ENCODE measurements around the gene DDX28.

Gene DDX28, protein sequence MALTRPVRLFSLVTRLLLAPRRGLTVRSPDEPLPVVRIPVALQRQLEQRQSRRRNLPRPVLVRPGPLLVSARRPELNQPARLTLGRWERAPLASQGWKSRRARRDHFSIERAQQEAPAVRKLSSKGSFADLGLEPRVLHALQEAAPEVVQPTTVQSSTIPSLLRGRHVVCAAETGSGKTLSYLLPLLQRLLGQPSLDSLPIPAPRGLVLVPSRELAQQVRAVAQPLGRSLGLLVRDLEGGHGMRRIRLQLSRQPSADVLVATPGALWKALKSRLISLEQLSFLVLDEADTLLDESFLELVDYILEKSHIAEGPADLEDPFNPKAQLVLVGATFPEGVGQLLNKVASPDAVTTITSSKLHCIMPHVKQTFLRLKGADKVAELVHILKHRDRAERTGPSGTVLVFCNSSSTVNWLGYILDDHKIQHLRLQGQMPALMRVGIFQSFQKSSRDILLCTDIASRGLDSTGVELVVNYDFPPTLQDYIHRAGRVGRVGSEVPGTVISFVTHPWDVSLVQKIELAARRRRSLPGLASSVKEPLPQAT

GRCh38 chr16:68022728-68023537, at the start of gene DDX28, which contains the start of gene DUS2:
Gene DDX28 (minus strand): TSS chr16:68023232. CDS start chr16:68023202, 30 bp downstream.
Gene DUS2 (plus strand): TSS chr16:68023284. CDS start chr16:68038024, 14,740 bp downstream.
- peak within 1 kb of the TSS; percentile 98 for H3K4me3 ChIP-seq (ENCODE audit: low read length)
- no peak for TF ChIP-seq CTCF (conservative IDR thresholded peaks at IDR 0.05; ENCODE audit: low read depth, low read length)
- DNase-seq (ENCODE audit: low read depth) = peak; percentile 76

GRCh38 chr16:68072038-68072695, 49.1 kb upstream of the DDX28 start:
- no peak for DNase-seq (ENCODE audit: low read depth)
- H3K4me3 ChIP-seq (ENCODE audit: low read length) = no peak overlapping the region
- TF ChIP-seq CTCF (conservative IDR thresholded peaks at IDR 0.05; ENCODE audit: low read depth, low read length) = no peak

DNA sequence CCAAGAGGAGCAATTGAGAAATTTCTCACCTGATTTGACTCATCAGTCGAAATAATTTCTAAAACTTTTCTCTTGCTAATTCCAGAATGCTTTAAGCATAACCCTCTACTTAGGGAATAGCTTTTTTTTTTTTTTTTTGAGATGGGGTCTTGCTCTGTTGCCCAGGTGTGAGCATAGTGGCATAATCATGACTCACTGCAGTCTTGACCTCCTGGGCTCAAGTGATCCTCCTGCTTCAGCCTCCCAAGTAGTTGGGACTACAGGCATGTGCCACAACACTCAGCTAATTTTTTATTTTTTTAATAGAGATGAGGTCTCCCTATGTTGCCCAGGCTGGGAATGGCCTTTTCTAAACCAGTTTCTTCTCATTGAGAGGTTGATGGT, 48.5 kb upstream of the DDX28 start:
- TF ChIP-seq CTCF (conservative IDR thresholded peaks at IDR 0.05; ENCODE audit: low read depth, low read length) = no peak

GRCh38 chr16:68070806-68071517, 47.9 kb upstream of the DDX28 start:
- no peak for DNase-seq (ENCODE audit: low read depth)
- no peak overlapping the region for H3K4me3 ChIP-seq (ENCODE audit: low read length)

More for the DNA sequence above, 48.5 kb upstream of the DDX28 start:
- DNase-seq (ENCODE audit: low read depth) = no peak
- H3K4me3 ChIP-seq (ENCODE audit: low read length) = no peak overlapping the region

DNA sequence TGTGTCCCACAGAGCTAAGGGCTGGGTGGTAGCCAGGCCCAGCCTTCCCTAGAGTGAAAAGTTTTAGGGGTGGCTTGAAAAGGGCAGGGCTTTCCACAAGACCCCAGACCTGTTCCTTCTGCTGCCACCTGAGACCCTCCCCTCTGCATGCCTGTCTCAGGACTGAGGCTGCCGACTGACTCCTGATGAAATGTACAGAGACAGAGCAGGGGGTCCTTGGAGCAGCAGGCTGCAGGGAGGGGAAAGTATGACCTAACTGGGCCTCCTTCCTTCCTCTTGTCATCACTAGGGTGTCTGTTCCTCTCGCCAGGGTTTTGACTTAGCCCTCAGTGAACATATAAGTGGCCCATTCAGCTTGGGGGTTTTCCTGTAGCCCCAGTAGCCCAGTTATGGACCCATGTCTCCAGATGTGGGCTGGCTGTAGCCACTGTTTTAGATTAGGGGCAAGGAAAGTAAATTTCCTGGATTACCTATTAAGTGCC, 47.3 kb upstream of the DDX28 start:
- no peak for DNase-seq (ENCODE audit: low read depth)
- H3K4me3 ChIP-seq (ENCODE audit: low read length) = no peak overlapping the region
- no peak for TF ChIP-seq CTCF (conservative IDR thresholded peaks at IDR 0.05; ENCODE audit: low read depth, low read length)

More at GRCh38 chr16:68070806-68071517, 47.9 kb upstream of the DDX28 start:
- no peak for TF ChIP-seq CTCF (conservative IDR thresholded peaks at IDR 0.05; ENCODE audit: low read depth, low read length)

Data from retinal pigment epithelial cell (primary cell).